Cardiac septum (tissue), 1 donor: Measurements from ENCODE around the gene ARHGAP4. TPM values are rescaled to one million over a fixed set of nuclear protein-coding genes. Genes with fewer than 3 reads are reported as not detected.

Experiments
- DNase-seq: peaks from one replicate; pipeline ENCODE4 v3.0.0-alpha.2; 2020; ENCODE audit warnings: low spot score
- intact Hi-C: fragments of 100-400 bp; cut with DNase I; formaldehyde crosslinking; loops from one replicate; pipeline ENCODE4 v1.14.0; 2022
- long read RNA-seq: library from polyadenylated mRNA; unstranded; transcript quantifications from one replicate; pipeline ENCODE4 v2.0.0, GENCODE V29; 2021
- total RNA-seq: library from RNA; stranded (reverse); fragmentation: NEBNext Ultra II Directional; extraction: Animal tissue kit (Norgen Biotek cat#: 25700); gene quantifications from one replicate; pipeline ENCODE4 v1.2.1, GENCODE V29; 2021
- donor health status: DM: no; HTN: no; CAD: no.

The ARHGAP4 gene
- 22.9 TPM for total RNA-seq
- long read RNA-seq, partial matches to known transcripts = 16 of 25 reads
- long read RNA-seq, other reads (novel, unspliced or antisense) = 7 of 25 reads

GRCh38 chrX:153925739-153926551 lies at the start of gene ARHGAP4:
ARHGAP4 (minus strand) TSS chrX:153926264; CDS start chrX:153926202, 62 bp downstream.
- intact Hi-C loops = no loop called here

GRCh38 chrX:153974726-153975286 lies 48.7 kb upstream of the ARHGAP4 start:
- DNase-seq = no peak
- intact Hi-C loops = loop anchor here (10.0 kb wide), 1 partner anchor 400 kb away; the partner anchor contains the start of genes EMD and FLNA

More at GRCh38 chrX:153925739-153926551, at the start of gene ARHGAP4:
- no peak for DNase-seq

- DNase-seq = no peak
- intact Hi-C loops = loop anchor here (10.0 kb wide), 1 partner anchor 401 kb away; the partner anchor contains the start of genes EMD and FLNA
These were observed 48.1 kb upstream of the ARHGAP4 start for GRCh38 chrX:153974003-153974725.

GRCh38 chrX:153973127-153974002 lies 47.3 kb upstream of the ARHGAP4 start:
- intact Hi-C loops = loop anchor here (10.0 kb wide), 1 partner anchor 401 kb away; the partner anchor contains the start of genes EMD and FLNA
- no peak for DNase-seq

DNA sequence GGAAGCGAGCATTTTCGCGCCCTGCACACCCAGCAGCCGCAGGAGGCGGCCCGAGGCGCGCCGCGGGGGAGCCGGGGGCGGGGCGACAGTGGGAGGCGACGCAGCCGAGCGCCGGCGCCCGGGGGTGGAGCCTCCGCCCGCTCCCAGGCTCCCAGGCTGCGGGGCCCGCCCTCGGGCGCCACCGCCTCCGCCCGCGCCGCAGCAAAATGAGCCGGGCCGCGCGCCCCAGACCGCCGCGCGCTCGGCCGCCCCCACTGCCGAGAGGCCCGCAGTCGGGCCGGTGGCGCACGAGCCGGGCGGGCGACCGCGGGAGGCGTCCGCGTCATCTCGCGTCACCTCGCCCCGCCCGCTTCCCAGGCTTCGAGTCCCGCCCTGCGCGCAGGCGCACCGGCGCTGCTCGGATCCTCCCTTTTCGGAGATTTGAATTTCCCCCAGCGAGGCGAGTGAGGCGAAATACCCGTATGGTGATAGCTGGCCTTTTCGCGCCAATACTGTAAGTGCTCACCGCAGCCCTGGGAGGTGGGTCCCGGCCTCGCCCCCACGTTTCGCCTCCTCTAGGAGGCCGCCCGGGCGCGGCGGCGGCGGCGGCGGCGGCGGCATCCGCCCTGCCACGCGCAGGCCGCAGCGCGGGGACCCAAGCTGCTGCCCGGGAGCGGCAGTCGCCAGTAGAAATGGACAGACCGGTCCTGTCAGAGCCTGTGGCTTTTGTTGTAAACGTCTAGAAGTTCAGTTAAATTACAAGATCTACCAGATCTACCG lies 46.5 kb upstream of the ARHGAP4 start, which contains the start of gene TMEM187:
Gene TMEM187, plus strand, starts transcription at position 387 of the 759 bp plus-strand sequence. CDS start 9,309 bp downstream, outside the sequence.
- DNase-seq = peak; percentile 95
- intact Hi-C loops = loop anchor here (10.0 kb wide), 1 partner anchor 402 kb away; the partner anchor contains the start of genes EMD and FLNA

DNA sequence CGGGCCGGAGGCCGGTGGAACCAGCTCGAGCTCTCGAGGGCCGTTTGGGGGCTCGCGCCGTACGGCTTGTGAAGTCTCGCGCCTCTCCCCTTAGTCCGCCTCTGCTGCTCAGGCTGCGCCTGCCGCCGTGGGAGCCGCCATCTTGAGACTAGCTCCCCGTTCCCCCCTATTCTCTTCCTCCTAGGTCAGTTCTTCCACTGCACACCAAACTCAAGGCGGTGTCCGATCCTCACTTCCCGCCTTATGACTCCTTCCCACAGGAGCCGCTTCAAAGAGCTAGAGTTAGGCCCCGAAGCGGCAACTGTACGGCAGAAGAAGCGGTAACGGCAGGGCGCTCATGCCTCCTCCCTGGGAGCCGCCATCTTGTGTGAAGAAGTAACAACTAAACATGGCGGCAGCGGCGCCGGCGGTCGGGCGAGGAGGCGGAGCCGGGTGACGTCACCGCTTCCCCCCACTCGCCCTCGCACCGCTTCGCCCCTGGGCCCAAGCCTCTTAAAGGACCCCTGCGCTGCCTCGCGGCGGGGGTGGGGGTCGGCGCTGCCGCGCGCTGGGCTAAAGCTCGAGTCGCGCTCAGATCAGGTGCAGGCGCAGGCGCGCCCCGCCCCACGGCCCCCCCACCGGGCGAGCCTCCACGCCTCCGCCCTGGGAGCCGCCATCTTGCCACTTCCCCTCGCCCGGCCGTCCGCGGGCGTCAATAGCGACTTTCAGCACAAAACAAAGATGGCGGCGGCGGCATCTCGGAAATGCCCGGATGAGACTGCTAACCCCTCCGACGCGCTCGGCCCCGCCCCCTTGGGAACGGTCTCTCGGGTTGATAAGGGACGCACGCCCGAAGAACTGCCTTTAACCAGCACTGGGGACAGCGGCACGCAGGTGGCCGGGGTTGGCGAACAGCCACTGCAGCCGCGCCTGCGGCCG lies 45.6 kb upstream of the ARHGAP4 start, which contains the start of gene HCFC1:
Gene HCFC1, minus strand, starts transcription at position 369 of the 918 bp plus-strand sequence. CDS start 978 bp downstream, outside the sequence.
- DNase-seq = peak; percentile 97
- intact Hi-C loops = loop anchor here (2.0 to 10.0 kb wide), 2 partner anchors 37 to 403 kb away; partner anchors contain the start of genes EMD, FLNA and NAA10

- DNase-seq = peak; percentile 97
- intact Hi-C loops = loop anchor here (2.0 to 10.0 kb wide), 2 partner anchors 36 to 404 kb away; partner anchors contain the start of genes EMD, FLNA and NAA10
These were observed 45.0 kb upstream of the ARHGAP4 start for GRCh38 chrX:153971124-153971449.

- intact Hi-C loops = loop anchor here (2.0 to 10.0 kb wide), 2 partner anchors 36 to 404 kb away; partner anchors contain the start of genes EMD, FLNA and NAA10
These were observed 44.5 kb upstream of the ARHGAP4 start for GRCh38 chrX:153970357-153971123.

GRCh38 chrX:153969904-153970356 lies 43.9 kb upstream of the ARHGAP4 start:
- intact Hi-C loops = loop anchor here (2.0 to 10.0 kb wide), 2 partner anchors 35 to 405 kb away; partner anchors contain the start of genes EMD, FLNA and NAA10
- DNase-seq = no peak

More at GRCh38 chrX:153970357-153971123, 44.5 kb upstream of the ARHGAP4 start:
- no peak for DNase-seq

DNA sequence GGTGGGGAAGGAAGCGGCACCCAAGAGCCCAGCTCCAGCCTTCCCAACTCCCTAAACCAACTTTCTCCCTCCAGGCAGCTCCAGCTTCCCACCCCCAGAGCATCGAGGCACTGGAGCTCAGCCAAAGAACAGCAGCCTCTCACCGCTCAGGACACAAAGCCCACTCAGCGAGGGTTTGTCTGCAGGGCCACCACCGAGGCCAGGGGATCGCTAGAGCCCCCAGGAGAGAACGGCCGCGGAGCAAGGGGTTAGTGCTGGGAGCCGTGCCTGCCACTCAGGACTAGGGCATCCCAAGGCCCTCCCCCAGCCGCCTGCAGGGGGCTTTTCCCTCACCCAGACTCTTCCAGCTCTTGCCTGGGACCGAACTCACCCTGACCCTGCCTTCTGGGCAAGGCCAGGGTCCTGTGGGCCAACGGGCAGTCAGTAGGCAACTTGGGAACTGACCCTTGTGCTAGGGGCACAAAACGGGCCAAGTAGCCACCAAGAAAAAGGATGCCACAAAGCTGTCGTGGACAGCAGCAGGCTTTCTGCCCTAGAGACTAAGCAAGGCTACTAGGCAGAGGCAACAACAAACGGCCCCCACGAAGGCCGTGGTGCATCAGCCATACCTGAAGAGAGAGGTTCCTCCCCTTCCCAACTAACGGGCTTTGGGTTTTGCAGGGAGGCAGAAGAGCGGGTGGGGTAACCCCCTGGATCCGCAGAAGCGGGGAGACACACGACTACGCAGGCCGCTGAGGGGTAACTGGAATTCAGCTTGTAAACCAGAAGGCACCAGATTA lies 43.2 kb upstream of the ARHGAP4 start:
- DNase-seq = no peak
- intact Hi-C loops = no loop called here

GRCh38 chrX:153968754-153969124 lies 42.7 kb upstream of the ARHGAP4 start:
- intact Hi-C loops = no loop called here
- no peak for DNase-seq

- no peak for DNase-seq
These were observed 42.2 kb upstream of the ARHGAP4 start for GRCh38 chrX:153968255-153968654.

GRCh38 chrX:153967536-153968224 lies 41.6 kb upstream of the ARHGAP4 start:
- no peak for DNase-seq
- intact Hi-C loops = no loop called here

More at GRCh38 chrX:153968255-153968654, 42.2 kb upstream of the ARHGAP4 start:
- intact Hi-C loops = no loop called here

DNA sequence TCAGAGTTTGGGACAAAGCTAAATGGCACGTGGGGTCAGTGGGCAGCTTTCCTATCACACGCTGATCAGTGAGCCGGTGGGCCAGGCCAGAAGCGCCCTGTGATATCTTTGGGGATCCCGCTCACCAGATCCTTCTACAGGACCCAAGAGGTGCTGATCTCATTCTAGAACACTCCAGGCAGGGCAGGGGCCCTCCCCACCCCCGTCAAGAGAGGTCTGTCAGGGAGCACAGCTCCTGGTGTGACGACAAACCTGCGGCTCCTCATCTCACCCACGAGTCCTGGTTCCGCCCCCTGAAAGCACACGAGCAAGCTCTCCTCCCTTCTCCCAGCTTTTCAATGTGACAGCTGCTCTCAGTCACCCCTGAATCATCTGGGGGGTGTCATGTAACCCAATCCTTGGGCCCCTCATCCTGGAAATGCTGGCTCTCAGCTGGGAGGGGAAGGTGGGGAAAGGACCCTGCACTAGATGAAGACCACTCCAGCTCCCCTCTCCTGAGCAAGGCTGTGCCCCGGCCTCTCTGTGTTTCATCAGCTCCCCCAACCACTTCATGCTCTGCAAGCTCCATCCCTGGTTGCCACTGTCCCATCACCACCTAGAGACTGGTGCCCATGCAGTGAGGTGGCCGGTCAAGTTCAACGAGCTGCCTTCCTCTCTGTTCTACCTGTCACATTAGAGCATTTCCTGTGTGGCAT lies 40.9 kb upstream of the ARHGAP4 start:
- intact Hi-C loops = no loop called here
- no peak for DNase-seq
